HCT116 (cell line): ENCODE measurements around the gene IGF2BP3. TPM values are rescaled to one million over a fixed set of nuclear protein-coding genes. Genes with fewer than 3 reads are reported as not detected.
A peak's percentile ranks its signal among the peaks of the same experiment; 100 is the strongest.
"Not testable (repeated sequence)": the region's sequence is repeated elsewhere in the genome, so short reads cannot be mapped to it uniquely, and the experiment has no call there.

Experiments
- ATAC-seq: fragments of 200-7000 bp; cut with Tn5 transposase; 2 replicates; pipeline ENCODE4 v1.9.1; 2020; ENCODE audit warnings: mild to moderate bottlenecking, moderate library complexity
- BruUV-seq: library from RNA; stranded (reverse); fragments of 400-500 nt; replicated peaks from 2 replicates; lab custom pipeline; 2021; lab: Mats Ljungman, UMichigan
- CTCF ChIA-PET: fragments of 300-600 bp; sonication (Branson Sonifier 250); formaldehyde crosslinking; loops from one replicate; lab custom pipeline; 2021; ENCODE audit warnings: antibody characterized with exemption; lab: Charles Lee
- POLR2A ChIA-PET: fragments of 300-600, 350-600 bp; sonication (Branson Sonifier 250); formaldehyde crosslinking; loops from one replicate; lab custom pipeline; 2021; ENCODE audit warnings: antibody characterized with exemption; lab: Charles Lee
- RAD21 ChIA-PET, 2 experiments: fragments of 300-600 bp; sonication (Branson Sonifier 250); formaldehyde crosslinking; loops; one replicate each; lab custom pipeline; 2023; ENCODE audit warnings: low total read pairs in 2 of 2; ENCODE audit not compliant: uncharacterized antibody in 2 of 2, unreplicated experiment in 2 of 2, low non-redundant PET in 1 of 2; lab: Charles Lee
- DNase-seq: peaks from one replicate; pipeline ENCODE4 v3.0.0-alpha.2; 2010; ENCODE audit warnings: low read depth, low spot score
- H2AFZ ChIP-seq: fragments of 200-600 bp; shearing (Covaris generic), sonication (generic); 2 replicates; pipeline ENCODE4 v1.6.1; 2017; ENCODE audit warnings: low read depth, mixed run types, mixed read lengths, antibody characterized with exemption, low read length; ENCODE audit not compliant: poor library complexity, severe bottlenecking
- H3K27ac ChIP-seq: 2 replicates; pipeline ENCODE4 v1.5.1; 2012; ENCODE audit warnings: low read depth, low read length
- H3K27me3 ChIP-seq: fragments of 200-600 bp; sonication (generic); 2 replicates; pipeline ENCODE4 v1.6.1; 2016; ENCODE audit warnings: mixed run types, low read length, mixed read lengths; ENCODE audit not compliant: insufficient read depth
- H3K36me3 ChIP-seq, 2 experiments: fragments of 200-500 bp in 1 of 2; fragments of 200-600 bp in 1 of 2; sonication (Bioruptor generic) in 1 of 2; sonication (generic) in 1 of 2; 2 replicates each; pipeline versions ENCODE4 v1.5.1 to v1.6.1; 2014 to 2016; ENCODE audit warnings: low read length in 2 of 2, inconsistent platforms in 1 of 2, mixed read lengths in 1 of 2, mixed run types in 1 of 2; ENCODE audit not compliant: insufficient read depth in 2 of 2, control insufficient read depth in 1 of 2
- H3K4me1 ChIP-seq, 2 experiments: fragments of 200-600 bp in 1 of 2; sonication (generic) in 1 of 2; 2 replicates each; pipeline versions ENCODE4 v1.5.1 to v1.6.1; 2012 to 2017; ENCODE audit warnings: low read length in 2 of 2, inconsistent platforms in 1 of 2, mild to moderate bottlenecking in 1 of 2, mixed read lengths in 1 of 2, mixed run types in 1 of 2, moderate library complexity in 1 of 2; ENCODE audit not compliant: insufficient read depth in 2 of 2, control insufficient read depth in 1 of 2
- H3K4me2 ChIP-seq: fragments of 200-600 bp; sonication (generic); 2 replicates; pipeline ENCODE4 v1.6.1; 2017; ENCODE audit warnings: mixed run types, low read length, mixed read lengths
- H3K4me3 ChIP-seq, 2 experiments: fragments of 200-600 bp in 1 of 2; sonication (generic) in 1 of 2; replicated peaks in 1 of 2; 2 replicates each; pipeline ENCODE4 v1.5.1; 2011 to 2016; ENCODE audit warnings: low read length in 2 of 2, control low read depth in 1 of 2, low read depth in 1 of 2, mild to moderate bottlenecking in 1 of 2, mixed read lengths in 1 of 2, mixed run types in 1 of 2
- H3K79me2 ChIP-seq: fragments of 200-600 bp; sonication (generic); 2 replicates; pipeline ENCODE4 v1.6.1; 2017; ENCODE audit warnings: mild to moderate bottlenecking, mixed run types, low read length, moderate library complexity, mixed read lengths; ENCODE audit not compliant: insufficient read depth
- H3K9ac ChIP-seq: fragments of 200-600 bp; sonication (generic); 2 replicates; pipeline ENCODE4 v1.6.1; 2016; ENCODE audit warnings: low read length, mixed read lengths
- H3K9me2 ChIP-seq: fragments of 200-600 bp; sonication (generic), shearing (Covaris generic); 2 replicates; pipeline ENCODE4 v1.6.1; 2017; ENCODE audit warnings: mixed run types, mild to moderate bottlenecking, moderate library complexity; ENCODE audit not compliant: insufficient read depth
- H3K9me3 ChIP-seq, 2 experiments: fragments of 200-500 bp in 1 of 2; fragments of 200-600 bp in 1 of 2; sonication (Bioruptor generic) in 1 of 2; sonication (generic) in 1 of 2; 2 replicates each; pipeline ENCODE4 v1.6.1; 2014 to 2017; ENCODE audit warnings: low read length in 2 of 2, mixed read lengths in 2 of 2, inconsistent platforms in 1 of 2, low read depth in 1 of 2, mild to moderate bottlenecking in 1 of 2, mixed run types in 1 of 2, moderate library complexity in 1 of 2; ENCODE audit not compliant: control insufficient read depth in 1 of 2, insufficient read depth in 1 of 2
- H4K20me1 ChIP-seq: fragments of 200-600 bp; sonication (generic), shearing (Covaris generic); 2 replicates; pipeline ENCODE4 v1.6.1; 2017; ENCODE audit warnings: mixed run types, mild to moderate bottlenecking, moderate library complexity; ENCODE audit not compliant: insufficient read depth
- ATF3 ChIP-seq: IDR thresholded peaks from 2 replicates; pipeline ENCODE4 v1.6.1; 2012
- CBX3 ChIP-seq: IDR thresholded peaks from 2 replicates; pipeline ENCODE4 v1.6.1; 2012; ENCODE audit warnings: low read depth
- ELF1 ChIP-seq: IDR thresholded peaks from 2 replicates; pipeline ENCODE4 v1.6.1; 2012; ENCODE audit warnings: low read depth, borderline replicate concordance
- FOSL1 ChIP-seq: IDR thresholded peaks from 2 replicates; pipeline ENCODE4 v1.6.1; 2012; ENCODE audit warnings: low read depth
- JUND ChIP-seq: IDR thresholded peaks from 2 replicates; pipeline ENCODE4 v1.6.1; 2012
- RAD21 ChIP-seq: IDR thresholded peaks from 2 replicates; pipeline ENCODE4 v1.6.1; 2012; ENCODE audit warnings: low read depth, mild to moderate bottlenecking
- SRF ChIP-seq: IDR thresholded peaks from 2 replicates; pipeline ENCODE4 v1.6.1; 2012; ENCODE audit warnings: low read depth
- TCF7L2 ChIP-seq: IDR thresholded peaks from 2 replicates; pipeline ENCODE4 v1.7.0; 2011; ENCODE audit warnings: borderline replicate concordance, inconsistent platforms; ENCODE audit not compliant: insufficient read depth, insufficient read length; ENCODE audit errors: extremely low read depth
- YY1 ChIP-seq: IDR thresholded peaks from 2 replicates; pipeline ENCODE4 v1.6.1; 2011; ENCODE audit warnings: low read length, low read depth, moderate library complexity, mild to moderate bottlenecking; ENCODE audit not compliant: insufficient replicate concordance; ENCODE audit errors: extremely low read depth
- intact Hi-C: fragments of 100-400 bp; cut with micrococcal nuclease; formaldehyde crosslinking; loops from 2 replicates; pipeline ENCODE4 v1.10.0; 2022
- total RNA-seq: library from RNA; stranded (reverse); gene quantifications from one replicate; pipeline ENCODE4 v1.2.1, GENCODE V29; 2021; ENCODE audit not compliant: unreplicated experiment
- TF ChIP-seq, protein P1 (sequence below): IDR thresholded peaks from 2 replicates; pipeline ENCODE4 v1.6.1; 2011; ENCODE audit warnings: mild to moderate bottlenecking, low read length, moderate library complexity; ENCODE audit not compliant: insufficient replicate concordance; ENCODE audit errors: extremely low read depth

Gene IGF2BP3
- total RNA-seq, 1 experiment from 2014 or later = 79.1 TPM

DNA sequence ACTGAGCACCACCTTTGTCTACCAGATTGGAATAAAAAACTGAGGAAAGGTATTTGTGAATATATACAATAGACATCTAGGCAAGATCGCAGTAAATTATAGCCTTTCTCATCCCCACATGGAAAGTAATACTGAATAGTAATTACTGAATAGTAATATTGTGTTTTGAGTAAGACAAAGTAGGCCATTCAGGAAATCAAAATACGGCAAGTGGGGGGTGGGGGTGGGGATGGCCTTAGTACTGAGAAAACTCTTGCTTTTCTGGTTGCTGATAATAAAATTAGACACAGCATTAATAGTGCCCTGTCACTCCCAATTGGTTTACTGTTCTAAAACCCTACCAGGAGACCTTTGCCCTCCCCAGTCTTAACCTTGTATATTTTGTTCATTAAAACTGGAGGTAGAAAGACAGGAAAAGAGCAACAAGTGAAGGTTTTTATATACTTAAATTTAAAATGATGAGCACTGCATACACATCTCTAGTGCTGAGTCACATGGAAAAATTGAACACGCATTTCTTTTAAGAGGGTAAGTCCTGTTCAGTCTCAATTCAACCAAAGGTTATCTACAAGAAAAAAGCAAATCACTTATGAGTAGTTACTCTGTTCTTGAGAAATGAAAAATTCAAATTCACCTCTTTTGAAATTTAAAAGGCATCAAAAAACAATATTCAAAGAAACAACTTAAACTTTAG, 65.6 kb downstream of the IGF2BP3 start:
- BruUV-seq = no TSS peak
- Histone ChIP-seq H3K9me3 (no peaks in the 10 kb centered on the region), H3K4me3 (no peak overlapping the region), H3K9me2 (no peaks in the 10 kb centered on the region), H3K27ac (no peak overlapping the region), H3K79me2 (peaks cover 74% of the 10 kb centered on the region), H3K4me1 (peaks cover 0 to 9% of the 10 kb centered on the region in 2 experiments; a peak in 1 of 4 replicates), H3K9ac (no peak overlapping the region), H3K27me3 (no peaks in the 10 kb centered on the region), H3K4me2 (no peak overlapping the region), H3K36me3 (peaks cover 10 to 31% of the 10 kb centered on the region in 2 experiments), H2AFZ (no peak overlapping the region), H4K20me1 (0 out of 2 replicates have a peak, but pooled peaks cover under 1% of the 10 kb centered on the region)
- ATAC-seq (no peak), DNase-seq (no peak)
- TF ChIP-seq JUND (no peak), FOSL1 (0 out of 2 replicates have a peak, but pooled peaks have one; percentile 8)
- POLR2A ChIA-PET = no interaction called here
- CTCF ChIA-PET = no interaction called here
- RAD21 ChIA-PET = no interaction called here
- intact Hi-C loops = no loop called here

DNA sequence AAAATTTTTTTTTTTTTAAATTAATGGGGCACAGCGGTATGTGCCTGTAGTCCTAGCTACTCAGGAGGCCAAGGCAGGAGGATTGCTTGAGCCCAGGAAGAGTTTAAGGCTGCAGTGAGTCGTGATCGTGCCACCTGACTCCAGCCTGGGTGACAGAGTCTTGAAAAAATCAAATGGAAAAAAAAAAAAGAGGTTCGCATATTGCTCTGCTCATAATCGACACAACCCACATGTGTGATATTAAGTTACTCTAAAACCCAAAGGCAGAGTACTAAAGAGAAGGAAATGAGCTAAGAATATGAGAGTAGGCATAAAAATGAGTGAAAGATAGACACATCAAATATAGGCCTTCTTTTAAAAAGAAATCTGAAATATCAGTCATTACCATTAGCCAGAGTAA, 66.3 kb downstream of the IGF2BP3 start:
- DNase-seq = no peak
- no peaks in the 10 kb centered on the region for H3K9me2 ChIP-seq
- H3K4me3 ChIP-seq = no peak overlapping the region
- 0 out of 2 replicates have a peak, but pooled peaks cover 3% of the 10 kb centered on the region for H4K20me1 ChIP-seq
- CTCF ChIA-PET = no interaction called here
- H3K9ac ChIP-seq = no peak overlapping the region
- no peaks in the 10 kb centered on the region for H3K9me3 ChIP-seq
- intact Hi-C loops = no loop called here
- H2AFZ ChIP-seq = no peak overlapping the region
- no peak overlapping the region for H3K4me2 ChIP-seq
- peaks cover 0 to 9% of the 10 kb centered on the region in 2 experiments; a peak in 1 of 4 replicates for H3K4me1 ChIP-seq
- TF ChIP-seq YY1 = no peak
- TF ChIP-seq TCF7L2 = no peak
- no peak for TF ChIP-seq SRF
- no peak for TF ChIP-seq JUND
- TF ChIP-seq CBX3 = no peak
- TF ChIP-seq ELF1 = no peak
- TF ChIP-seq, protein P1, sequence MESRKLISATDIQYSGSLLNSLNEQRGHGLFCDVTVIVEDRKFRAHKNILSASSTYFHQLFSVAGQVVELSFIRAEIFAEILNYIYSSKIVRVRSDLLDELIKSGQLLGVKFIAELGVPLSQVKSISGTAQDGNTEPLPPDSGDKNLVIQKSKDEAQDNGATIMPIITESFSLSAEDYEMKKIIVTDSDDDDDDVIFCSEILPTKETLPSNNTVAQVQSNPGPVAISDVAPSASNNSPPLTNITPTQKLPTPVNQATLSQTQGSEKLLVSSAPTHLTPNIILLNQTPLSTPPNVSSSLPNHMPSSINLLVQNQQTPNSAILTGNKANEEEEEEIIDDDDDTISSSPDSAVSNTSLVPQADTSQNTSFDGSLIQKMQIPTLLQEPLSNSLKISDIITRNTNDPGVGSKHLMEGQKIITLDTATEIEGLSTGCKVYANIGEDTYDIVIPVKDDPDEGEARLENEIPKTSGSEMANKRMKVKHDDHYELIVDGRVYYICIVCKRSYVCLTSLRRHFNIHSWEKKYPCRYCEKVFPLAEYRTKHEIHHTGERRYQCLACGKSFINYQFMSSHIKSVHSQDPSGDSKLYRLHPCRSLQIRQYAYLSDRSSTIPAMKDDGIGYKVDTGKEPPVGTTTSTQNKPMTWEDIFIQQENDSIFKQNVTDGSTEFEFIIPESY = no peak
- no peak for TF ChIP-seq RAD21
- TF ChIP-seq ATF3 = no peak
- peaks cover 70% of the 10 kb centered on the region for H3K79me2 ChIP-seq
- ATAC-seq = no peak
- no peak overlapping the region for H3K27ac ChIP-seq
- no TSS peak for BruUV-seq
- H3K27me3 ChIP-seq = no peaks in the 10 kb centered on the region
- POLR2A ChIA-PET = no interaction called here
- H3K36me3 ChIP-seq = peaks cover 10 to 28% of the 10 kb centered on the region in 2 experiments
- RAD21 ChIA-PET = no interaction called here

DNA sequence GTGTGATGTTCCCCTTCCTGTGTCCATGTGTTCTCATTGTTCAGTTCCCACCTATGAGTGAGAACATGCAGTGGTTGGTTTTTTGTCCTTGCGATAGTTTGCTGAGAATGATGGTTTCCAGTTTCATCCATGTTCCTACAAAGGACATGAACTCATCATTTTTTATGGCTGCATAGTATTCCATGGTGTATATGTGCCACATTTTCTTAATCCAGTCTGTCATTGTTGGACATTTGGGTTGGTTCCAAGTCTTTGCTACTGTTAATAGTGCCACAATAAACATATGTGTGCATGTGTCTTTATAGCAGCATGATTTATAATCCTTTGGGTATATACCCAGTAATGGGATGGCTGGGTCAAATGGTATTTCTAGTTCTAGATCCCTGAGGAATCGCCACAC, 72.2 kb downstream of the IGF2BP3 start:
- H3K4me1 ChIP-seq = peaks cover 0 to 17% of the 10 kb centered on the region in 2 experiments; a peak in 1 of 4 replicates
- intact Hi-C loops, H3K4me3 ChIP-seq, DNase-seq, H4K20me1 ChIP-seq, H2AFZ ChIP-seq, H3K36me3 ChIP-seq, H3K9me2 ChIP-seq, H3K4me2 ChIP-seq, H3K27ac ChIP-seq, ATAC-seq, POLR2A ChIA-PET, CTCF ChIA-PET, RAD21 ChIA-PET, H3K9me3 ChIP-seq, H3K9ac ChIP-seq, H3K27me3 ChIP-seq: not testable (repeated sequence)
- peaks cover 48% of the 10 kb centered on the region for H3K79me2 ChIP-seq
- BruUV-seq = TSS peak; percentile 9
